ENCODE data around the gene LPCAT4.
A peak's percentile ranks its signal among the peaks of the same experiment; 100 is the strongest.

The LPCAT4 gene

DNA sequence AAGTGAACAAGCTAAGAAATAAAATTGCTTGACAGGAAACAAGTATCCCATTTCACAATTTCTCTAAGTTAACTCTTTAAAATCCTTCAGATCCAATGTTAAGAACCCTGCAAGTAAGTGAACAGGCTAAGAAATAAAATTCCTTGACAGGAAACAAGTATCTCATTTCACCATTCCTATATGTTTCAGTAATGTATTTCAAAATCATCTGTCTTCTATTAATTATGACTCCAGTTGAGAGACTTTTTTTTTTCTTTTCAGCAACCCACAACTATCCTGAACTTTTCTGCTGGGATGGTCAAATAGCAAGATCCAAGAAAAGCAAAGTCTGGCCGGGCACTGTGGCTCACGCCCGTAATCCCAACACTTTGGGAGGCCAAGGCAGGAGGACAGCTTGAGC lies 27.1 kb downstream of the LPCAT4 start:
- no peak for DNase-seq (ENCODE audit: low read depth)
- in situ Hi-C loops (cut with HindIII; ENCODE audit: low sequenced_read_pairs): no loop called here
- H3K4me3 ChIP-seq (ENCODE audit: low read depth, low read length): no peak overlapping the region
- TF ChIP-seq, protein P1, sequence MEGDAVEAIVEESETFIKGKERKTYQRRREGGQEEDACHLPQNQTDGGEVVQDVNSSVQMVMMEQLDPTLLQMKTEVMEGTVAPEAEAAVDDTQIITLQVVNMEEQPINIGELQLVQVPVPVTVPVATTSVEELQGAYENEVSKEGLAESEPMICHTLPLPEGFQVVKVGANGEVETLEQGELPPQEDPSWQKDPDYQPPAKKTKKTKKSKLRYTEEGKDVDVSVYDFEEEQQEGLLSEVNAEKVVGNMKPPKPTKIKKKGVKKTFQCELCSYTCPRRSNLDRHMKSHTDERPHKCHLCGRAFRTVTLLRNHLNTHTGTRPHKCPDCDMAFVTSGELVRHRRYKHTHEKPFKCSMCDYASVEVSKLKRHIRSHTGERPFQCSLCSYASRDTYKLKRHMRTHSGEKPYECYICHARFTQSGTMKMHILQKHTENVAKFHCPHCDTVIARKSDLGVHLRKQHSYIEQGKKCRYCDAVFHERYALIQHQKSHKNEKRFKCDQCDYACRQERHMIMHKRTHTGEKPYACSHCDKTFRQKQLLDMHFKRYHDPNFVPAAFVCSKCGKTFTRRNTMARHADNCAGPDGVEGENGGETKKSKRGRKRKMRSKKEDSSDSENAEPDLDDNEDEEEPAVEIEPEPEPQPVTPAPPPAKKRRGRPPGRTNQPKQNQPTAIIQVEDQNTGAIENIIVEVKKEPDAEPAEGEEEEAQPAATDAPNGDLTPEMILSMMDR (IDR thresholded peaks at IDR 0.05; ENCODE audit: low read depth, low read length, missing control alignments): no peak

DNA sequence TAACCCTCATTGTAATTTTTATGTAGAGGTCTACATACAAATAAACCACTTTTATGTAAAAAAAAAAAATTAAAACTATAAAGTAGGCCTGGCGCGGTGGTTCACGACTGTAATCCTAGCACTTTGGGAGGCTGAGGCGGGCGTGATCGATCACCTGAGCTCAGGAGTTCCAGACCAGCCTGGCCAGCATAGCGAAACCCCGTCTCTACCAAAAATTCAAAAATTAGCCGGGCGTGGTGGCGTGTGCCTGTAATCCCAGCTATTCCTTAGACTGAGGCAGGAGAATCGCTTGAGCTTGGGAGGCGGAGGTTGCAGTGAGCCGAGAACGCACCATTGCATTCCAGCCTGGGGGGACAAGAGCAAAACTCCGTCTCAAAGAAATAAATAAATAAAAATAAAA lies 28.6 kb downstream of the LPCAT4 start:
- in situ Hi-C loops (cut with HindIII; ENCODE audit: low sequenced_read_pairs): no loop called here
- H3K4me3 ChIP-seq (ENCODE audit: low read depth, low read length): peak overlapping the region; percentile 90
- TF ChIP-seq, protein P1 (IDR thresholded peaks at IDR 0.05; ENCODE audit: low read depth, low read length, missing control alignments): no peak
- DNase-seq (ENCODE audit: low read depth): no peak

DNA sequence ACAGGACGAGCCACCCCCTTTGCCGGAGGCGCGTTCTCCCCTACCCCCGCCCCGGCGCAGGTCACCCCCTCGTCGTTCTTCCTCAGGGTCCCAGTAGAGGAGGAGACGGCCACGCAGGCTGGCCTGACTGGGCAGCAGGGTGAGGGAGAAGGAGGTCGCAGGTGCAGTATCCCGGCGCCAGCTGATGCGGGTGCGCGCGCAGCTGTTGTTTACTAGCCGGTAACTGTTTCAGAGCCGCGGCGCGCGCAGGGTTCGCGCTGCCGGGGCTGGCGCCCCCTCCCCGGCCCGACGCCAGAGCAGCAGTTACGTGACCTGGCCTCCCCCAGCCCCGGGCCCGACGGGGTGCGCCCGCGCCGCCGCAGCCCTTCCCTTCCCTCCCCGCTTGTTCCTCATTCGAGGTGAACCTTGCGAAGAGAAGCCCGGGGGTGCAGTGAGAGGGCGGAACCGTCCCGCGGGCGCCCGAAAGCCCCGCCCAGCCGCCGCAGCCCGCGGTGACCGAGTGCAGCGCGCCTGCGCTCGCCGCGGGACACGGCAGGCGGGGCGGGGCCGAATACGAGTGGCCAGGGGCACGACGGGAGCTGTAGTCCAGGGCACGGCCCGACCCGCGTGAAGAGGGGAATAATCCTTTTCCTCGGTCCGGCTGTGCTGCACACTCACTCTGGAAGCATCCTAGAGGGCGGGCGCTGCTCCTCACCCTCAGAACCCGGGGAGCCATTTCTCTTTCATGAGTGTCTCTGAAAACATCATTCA lies 29.3 kb downstream of the LPCAT4 start, which contains the start of gene SLC12A6:
TSS of gene SLC12A6 (minus strand) at position 225 of the 750 bp plus-strand sequence. CDS start 1,101 bp downstream, outside the sequence.
- DNase-seq (ENCODE audit: low read depth): peak; percentile 73
- peak within 1 kb of the TSS; percentile 90 for H3K4me3 ChIP-seq (ENCODE audit: low read depth, low read length)
- TF ChIP-seq, protein P1 (IDR thresholded peaks at IDR 0.05; ENCODE audit: low read depth, low read length, missing control alignments): no peak
- in situ Hi-C loops (cut with HindIII; ENCODE audit: low sequenced_read_pairs): no loop called here

DNA sequence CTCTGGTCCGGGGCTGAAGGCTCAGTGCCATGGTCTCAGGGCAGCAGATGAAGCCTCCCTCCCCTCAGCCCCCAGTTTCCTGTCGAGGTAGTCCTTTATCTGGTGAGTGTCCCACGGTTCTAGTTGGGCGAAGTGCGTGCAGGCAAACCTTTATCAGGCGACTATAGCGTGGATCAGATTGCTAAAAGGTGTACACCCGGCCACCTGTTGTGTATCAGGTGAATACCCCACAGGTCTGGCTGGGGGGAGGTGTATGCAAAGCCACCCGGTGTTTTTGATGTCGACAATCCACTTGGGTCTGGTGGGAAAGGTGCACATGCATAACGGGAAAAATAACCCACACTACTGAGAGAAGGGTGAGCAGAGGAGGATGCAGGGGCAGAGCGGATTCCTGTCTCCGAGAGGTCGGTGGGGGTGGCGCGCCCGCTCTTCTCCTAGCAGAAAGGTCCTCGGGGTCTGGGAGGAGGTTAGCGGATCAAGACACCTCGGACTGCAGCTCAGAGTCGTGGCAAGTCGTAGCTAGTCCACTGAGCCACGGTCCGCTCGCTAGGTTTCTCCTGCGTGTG lies 29.9 kb downstream of the LPCAT4 start:
- peak overlapping the region; percentile 90 for H3K4me3 ChIP-seq (ENCODE audit: low read depth, low read length)
- no peak for DNase-seq (ENCODE audit: low read depth)
- in situ Hi-C loops (cut with HindIII; ENCODE audit: low sequenced_read_pairs): no loop called here
- TF ChIP-seq, protein P1 (IDR thresholded peaks at IDR 0.05; ENCODE audit: low read depth, low read length, missing control alignments): no peak

DNA sequence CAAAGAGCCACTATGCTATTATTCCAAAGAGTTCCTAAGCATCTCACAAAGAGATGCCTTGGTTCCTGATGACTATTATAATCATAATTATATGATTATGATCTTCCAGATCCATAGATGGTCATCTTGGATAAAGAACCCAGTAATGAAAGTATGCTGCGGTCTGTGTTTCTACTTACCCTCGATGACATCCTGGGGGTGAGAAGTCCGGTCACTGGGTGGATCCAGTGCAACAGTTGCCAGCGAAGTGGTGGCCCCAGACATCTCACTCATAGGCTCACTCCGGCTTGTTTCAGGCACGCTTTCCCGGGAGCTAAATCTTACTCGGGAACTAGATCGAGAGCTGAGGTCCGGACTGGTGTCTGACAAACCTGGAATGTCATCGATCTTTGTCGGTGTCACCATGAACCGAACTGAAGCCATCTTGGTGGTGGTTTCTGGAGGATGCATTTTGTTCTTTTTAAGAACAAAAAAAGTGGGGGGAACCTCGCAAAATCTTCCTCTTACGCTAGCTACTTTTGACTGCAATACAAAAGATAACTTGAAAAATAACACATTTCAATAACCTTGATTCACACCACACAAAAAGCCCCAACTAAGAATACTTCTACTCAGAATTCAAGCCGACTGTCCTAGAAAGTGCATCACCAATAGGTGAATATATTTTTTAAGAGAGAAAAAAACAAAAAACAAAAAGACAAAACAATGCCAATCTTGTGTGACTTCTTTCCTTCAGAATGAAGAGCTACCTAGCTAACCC lies 30.6 kb downstream of the LPCAT4 start:
- DNase-seq (ENCODE audit: low read depth): no peak
- peak overlapping the region; percentile 90 for H3K4me3 ChIP-seq (ENCODE audit: low read depth, low read length)
- TF ChIP-seq, protein P1 (IDR thresholded peaks at IDR 0.05; ENCODE audit: low read depth, low read length, missing control alignments): no peak
- in situ Hi-C loops (cut with HindIII; ENCODE audit: low sequenced_read_pairs): no loop called here

DNA sequence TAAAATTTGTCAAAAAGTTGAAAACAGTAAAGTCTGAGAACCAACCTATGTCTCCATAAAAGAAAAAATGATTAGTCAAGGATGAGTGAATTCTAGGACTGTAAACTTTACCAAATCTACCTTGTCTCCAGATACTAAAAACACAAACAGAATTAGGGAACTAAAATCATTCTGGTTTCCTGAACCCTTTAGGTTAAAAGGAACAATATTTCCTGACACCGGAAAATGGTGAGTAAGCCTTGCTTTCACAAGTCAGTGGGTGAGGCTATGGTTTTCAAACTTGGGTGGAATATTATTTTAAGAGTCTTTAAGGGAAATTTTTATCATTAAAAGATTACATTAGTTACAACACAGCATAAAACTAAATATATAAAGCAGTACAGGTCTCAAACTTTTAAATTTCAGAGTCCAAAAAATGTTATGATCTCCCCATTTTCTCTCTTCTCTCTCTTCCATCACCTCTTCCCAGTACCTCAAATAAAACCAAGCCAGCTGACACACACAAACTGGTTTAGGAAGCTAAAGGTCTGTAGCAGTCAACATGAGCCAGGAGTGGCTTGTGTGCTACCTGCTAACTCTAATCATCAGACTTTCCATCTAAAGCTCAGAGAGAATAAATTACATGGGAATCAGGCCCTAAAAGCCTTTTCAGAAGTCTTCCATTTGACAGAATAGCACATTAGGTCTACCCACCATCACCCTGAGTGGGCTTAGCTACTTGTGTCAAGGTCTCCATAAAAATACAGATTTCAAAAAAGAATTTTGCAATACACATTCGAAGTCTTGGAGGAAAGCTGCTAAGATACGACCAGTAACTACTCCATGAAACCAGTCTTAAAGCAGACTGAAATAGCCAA lies 31.6 kb downstream of the LPCAT4 start:
- no peak for DNase-seq (ENCODE audit: low read depth)
- TF ChIP-seq, protein P1 (IDR thresholded peaks at IDR 0.05; ENCODE audit: low read depth, low read length, missing control alignments): no peak
- in situ Hi-C loops (cut with HindIII; ENCODE audit: low sequenced_read_pairs): no loop called here
- H3K4me3 ChIP-seq (ENCODE audit: low read depth, low read length): no peak overlapping the region
